Stimulated activated CD4-positive, alpha-beta T cell treated with anti-CD3 and anti-CD28 coated beads, Interleukin-4, amount 100 ng/mL, for 48 hours (primary cell): ENCODE data around the gene MS4A12.
"Not testable (repeated sequence)": the region's sequence is repeated elsewhere in the genome, so short reads cannot be mapped to it uniquely, and the experiment has no call there.

ENCODE experiments used
- DNase-seq, 2 donors: peaks; one replicate each; pipeline ENCODE4 v3.0.0-alpha.2; 2020; ENCODE audit warnings: low read depth in 2 of 2

The MS4A12 gene, protein sequence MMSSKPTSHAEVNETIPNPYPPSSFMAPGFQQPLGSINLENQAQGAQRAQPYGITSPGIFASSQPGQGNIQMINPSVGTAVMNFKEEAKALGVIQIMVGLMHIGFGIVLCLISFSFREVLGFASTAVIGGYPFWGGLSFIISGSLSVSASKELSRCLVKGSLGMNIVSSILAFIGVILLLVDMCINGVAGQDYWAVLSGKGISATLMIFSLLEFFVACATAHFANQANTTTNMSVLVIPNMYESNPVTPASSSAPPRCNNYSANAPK

GRCh38 chr11:60492488-60493009, at the start of gene MS4A12:
Gene MS4A12 (plus strand): TSS chr11:60492778. CDS start chr11:60497319, 4,541 bp downstream.
- DNase-seq = no peak

DNA sequence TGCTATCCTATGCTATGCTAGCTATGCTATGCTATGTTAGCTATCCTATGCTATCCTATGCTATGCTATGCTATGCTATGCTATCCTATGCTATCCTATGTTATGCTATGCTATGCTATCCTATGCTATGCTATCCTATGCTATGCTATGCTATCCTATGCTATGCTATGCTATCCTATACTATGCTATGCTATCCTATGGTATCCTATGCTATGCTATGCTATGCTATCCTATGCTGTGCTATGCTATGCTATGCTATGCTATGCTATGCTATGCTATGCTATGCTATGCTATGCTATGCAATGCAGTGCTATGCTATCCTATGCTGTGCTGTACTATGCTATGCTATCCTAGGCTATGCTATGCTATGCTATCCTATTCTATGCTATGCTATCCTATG, 45.5 kb upstream of the MS4A12 start:
- DNase-seq = no peak

- no peak for DNase-seq
Measured at GRCh38 chr11:60447846-60448245, 44.7 kb upstream of the MS4A12 start.

- DNase-seq = not testable (repeated sequence)
Measured at GRCh38 chr11:60451185-60451584, 41.4 kb upstream of the MS4A12 start.

DNA sequence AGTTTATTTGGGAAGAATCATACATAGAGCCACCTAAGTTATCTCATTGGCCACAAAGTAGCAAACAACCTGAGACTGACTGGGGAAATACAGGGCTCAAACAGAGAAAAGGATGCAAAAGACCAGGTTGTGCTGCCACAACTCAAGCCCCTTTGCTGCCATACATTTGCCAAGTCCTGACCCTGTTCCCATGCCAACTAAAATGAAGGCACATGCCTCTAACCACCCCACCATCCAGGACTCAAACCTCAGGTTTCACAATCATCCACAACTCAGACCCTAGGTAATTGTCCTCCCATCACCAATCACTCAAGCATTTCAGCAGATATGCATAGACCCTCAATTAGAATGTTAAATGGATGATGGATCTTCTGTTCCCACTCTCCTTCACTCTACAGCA, 38.4 kb upstream of the MS4A12 start:
- DNase-seq = no peak

- DNase-seq = no peak
Measured at GRCh38 chr11:60455531-60456042, 37.0 kb upstream of the MS4A12 start, which contains the start of gene MS4A1. Gene MS4A1 (plus strand): TSS chr11:60455847. CDS start chr11:60462375, 6,528 bp downstream.

DNA sequence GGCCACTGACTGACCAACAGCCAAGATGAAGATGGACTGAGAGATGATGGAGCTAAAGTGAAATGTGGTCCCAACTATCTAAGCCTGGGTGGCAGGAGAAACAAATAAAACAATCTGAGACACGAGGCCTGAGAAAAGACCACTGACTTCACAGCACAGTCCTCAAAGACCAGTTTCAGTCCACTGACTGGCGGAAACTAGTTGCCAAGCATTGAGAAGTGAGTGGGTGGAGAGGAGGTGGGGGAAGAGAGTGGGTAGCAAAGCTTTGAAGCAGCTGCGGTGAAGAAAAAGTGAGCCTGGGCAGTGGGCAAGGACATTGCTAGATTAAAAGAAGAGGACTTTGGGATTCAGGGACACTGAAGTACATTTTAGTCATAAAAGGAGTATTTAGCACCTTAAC, 35.0 kb upstream of the MS4A12 start:
- DNase-seq = no peak

DNA sequence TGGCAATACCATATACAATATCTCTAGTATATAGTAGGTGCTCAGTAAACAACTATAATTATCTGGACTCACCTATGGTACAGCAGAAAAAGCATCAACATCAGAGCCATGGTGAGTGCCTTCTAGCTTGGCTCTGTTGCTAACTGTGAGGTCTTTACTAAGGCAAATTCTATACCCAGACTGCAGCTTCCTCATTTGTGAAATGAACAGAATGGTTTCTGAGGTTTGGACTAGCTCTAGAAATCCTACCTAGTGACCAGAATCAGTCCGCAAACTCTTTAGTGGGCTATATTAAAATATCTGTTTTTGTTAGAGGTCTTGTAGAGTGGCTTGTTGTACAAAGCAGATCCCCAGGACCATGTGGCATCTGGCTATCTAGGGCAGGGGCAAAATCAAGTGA, 33.2 kb upstream of the MS4A12 start:
- DNase-seq = no peak

GRCh38 chr11:60468829-60469228, 23.7 kb upstream of the MS4A12 start:
- no peak for DNase-seq

DNA sequence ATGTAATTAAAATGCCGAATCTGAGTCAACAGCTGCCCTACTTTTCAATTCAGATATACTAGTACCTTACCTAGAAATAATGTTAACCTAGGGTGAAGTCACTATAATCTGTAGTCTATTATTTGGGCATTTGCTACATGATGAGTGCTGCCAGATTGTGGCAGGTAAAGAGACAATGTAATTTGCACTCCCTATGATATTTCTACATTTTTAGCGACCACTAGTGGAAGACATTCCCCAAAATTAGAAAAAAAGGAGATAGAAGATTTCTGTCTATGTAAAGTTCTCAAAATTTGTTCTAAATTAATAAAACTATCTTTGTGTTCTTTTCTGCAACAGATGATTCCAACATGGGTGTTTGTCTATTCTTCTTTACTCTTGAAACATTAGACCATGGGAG, 22.9 kb upstream of the MS4A12 start:
- no peak for DNase-seq

DNA sequence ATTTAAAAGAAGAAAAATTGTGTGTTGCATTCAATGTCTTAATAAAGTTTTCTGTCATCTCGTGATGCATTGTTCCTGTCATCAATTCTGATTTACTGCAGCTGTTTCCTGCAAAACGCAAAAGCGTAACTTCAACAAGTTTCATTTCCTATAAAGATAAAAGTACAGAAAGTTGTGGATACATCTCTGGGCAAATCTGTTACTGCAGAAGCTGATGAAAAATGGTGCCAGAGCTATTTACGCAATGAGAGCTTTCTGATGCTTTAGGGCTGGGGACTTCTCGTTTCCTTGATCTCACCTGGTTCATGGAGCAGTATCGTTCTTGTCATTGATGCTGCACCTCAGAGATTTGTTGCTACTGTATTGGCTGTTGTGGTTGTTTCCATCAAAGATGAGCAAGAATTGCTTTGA, 15.5 kb upstream of the MS4A12 start:
- DNase-seq = no peak

GRCh38 chr11:60482361-60482760, 10.2 kb upstream of the MS4A12 start:
- no peak for DNase-seq

GRCh38 chr11:60485987-60486386, 6.6 kb upstream of the MS4A12 start:
- DNase-seq = no peak

- DNase-seq = no peak
Measured at GRCh38 chr11:60493454-60493853, 876 bp downstream of the MS4A12 start.

DNA sequence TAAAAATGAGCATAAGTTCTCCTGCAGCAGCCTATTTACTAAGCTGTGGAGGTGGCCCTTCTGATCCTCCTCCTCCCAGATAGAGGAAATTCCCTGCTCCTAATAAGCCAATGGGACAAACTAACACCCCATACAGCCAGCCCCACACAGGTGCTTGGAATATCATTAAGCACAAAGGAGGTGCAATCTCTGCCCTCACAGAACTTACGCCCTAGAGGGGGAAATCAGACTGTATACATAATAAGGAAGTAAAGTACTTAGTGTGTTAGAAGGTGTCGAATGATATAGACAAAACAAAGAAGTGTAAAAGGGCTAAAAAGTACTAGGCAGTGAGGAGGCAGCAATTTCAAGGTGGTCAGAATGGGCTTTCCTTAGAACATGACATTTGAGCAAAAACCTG, 5.8 kb downstream of the MS4A12 start:
- DNase-seq = no peak

- no peak for DNase-seq
Measured at GRCh38 chr11:60498853-60499252, 6.3 kb downstream of the MS4A12 start.

DNA sequence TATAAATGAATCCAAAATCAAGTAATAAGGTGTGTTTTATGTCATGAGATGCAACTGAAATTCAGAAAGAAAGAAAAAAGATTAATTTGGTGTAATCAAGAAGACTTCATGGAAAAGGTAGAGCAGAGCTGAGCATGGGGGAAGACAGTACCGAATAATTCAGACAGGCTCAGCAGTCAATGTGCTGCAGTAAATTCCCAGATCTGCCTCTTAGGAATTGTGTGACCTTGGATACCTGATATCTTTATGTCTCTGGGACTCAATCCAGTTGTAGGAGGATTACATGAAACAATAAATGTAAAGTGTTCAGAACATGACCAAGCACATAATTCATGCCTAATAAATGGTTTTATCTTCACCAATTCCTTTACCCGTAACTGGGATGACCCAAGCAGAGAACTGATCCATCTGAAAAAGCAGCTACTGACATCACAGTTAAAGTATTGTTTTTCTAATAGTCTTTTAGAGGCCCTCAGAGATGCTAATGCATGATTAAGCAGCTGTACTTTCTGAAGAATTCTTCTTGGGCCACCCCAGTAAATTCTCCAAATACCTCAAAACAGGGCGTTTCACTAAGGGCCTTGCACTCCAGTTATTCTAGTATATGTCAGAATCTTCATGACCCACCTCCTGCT, 7.8 kb downstream of the MS4A12 start:
- no peak for DNase-seq

- DNase-seq = no peak
Measured at GRCh38 chr11:60502221-60502775, 9.7 kb downstream of the MS4A12 start.

DNA sequence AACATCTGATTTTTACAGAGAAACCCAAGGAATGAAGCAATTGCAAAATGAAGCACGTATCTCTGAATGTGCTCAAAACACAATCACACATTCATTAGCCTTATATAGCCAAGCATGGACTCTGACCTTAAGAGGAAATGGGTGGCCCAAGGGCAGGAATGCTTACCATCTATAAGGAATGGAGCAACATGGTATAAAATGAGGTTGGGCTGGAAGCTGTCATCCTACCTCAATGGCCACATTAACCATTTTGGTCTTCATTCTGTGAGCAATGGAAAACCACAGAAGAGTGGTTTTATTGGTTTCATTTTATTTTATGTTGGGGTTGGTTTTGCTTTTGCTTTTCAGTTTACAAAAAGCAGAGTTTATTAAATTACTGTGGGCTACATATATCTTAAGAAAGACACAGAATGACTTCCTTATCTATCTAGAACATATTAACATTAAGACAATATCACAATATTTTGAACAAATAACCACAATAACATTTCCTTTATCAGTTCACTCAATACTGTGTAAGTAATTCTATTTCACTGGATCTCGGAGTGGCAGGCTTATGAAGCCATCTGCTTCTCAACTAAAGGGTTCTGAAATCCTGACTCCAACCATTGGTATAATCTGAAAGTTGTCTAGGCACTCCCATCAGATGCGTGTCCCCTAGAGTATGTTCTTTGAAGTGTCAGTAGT, 11.8 kb downstream of the MS4A12 start:
- no peak for DNase-seq

- not testable (repeated sequence) for DNase-seq
Measured at GRCh38 chr11:60509609-60510008, 17.0 kb downstream of the MS4A12 start.

DNA sequence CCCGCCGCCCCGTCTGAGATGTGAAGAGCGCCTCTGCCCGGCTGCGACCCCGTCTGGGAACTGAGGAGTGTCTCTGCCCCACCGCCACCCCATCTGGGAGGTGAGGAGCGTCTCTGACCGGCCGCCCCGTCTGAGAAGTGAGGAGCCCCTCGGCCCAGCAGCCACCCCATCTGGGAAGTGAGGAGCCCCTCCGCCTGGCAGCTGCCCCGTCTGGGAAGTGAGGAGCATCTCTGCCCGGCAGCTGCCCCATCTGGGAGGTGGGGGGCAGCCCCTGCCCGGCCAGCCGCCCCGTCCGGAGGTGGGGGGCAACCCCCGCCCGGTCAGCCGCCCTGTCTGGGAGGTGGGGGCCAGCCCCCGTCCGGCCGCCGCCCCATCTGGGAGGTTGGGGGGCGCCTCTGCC, 17.6 kb downstream of the MS4A12 start:
- DNase-seq = not testable (repeated sequence)

DNA sequence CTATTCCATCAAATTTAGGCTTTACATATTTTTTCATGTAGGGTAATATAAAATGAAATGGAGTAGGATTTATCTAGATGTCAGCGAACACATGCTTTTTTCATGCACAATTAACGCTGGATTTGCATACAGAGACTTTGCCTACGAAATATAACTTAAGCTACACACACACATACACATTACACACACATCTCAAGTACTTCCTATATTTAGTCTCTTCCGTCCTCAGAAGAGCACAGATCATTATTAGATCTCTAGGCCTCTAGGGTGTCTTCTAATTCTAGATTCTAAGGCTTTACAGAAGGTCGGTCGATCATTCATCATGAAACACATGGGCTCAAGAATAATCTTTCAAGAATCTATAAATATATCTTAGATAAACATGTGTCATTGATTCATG, 18.8 kb downstream of the MS4A12 start:
- no peak for DNase-seq
